ENCODE data around the gene ATXN7L2. TPM values are rescaled to one million over a fixed set of nuclear protein-coding genes. Genes with fewer than 3 reads are reported as not detected.

The ATXN7L2 gene
- total RNA-seq, 1 donor, result 2.9 TPM

DNA sequence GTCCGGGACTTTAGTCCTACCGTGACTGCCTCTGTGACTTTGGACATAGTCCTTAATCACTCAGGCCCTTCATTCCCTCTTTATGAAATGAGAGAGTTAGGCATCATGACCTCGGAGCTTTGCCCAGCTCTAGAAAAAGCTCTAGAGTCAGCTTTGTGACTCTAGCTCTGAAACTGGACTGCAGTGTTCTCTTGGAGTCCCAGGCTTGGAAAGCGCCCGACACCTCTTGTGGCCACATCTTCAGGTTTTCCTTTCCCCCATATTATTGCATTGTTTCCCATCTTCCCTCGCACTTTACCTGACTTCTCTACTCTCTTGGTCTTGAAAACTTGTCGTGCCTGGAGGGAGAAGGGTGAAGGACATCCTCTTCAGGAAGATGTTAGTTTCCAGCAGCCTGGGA lies 38.3 kb downstream of the ATXN7L2 start:
- no peak overlapping the region for H3K4me3 ChIP-seq (ENCODE audit: low read depth, low read length)
- TF ChIP-seq, protein P1, sequence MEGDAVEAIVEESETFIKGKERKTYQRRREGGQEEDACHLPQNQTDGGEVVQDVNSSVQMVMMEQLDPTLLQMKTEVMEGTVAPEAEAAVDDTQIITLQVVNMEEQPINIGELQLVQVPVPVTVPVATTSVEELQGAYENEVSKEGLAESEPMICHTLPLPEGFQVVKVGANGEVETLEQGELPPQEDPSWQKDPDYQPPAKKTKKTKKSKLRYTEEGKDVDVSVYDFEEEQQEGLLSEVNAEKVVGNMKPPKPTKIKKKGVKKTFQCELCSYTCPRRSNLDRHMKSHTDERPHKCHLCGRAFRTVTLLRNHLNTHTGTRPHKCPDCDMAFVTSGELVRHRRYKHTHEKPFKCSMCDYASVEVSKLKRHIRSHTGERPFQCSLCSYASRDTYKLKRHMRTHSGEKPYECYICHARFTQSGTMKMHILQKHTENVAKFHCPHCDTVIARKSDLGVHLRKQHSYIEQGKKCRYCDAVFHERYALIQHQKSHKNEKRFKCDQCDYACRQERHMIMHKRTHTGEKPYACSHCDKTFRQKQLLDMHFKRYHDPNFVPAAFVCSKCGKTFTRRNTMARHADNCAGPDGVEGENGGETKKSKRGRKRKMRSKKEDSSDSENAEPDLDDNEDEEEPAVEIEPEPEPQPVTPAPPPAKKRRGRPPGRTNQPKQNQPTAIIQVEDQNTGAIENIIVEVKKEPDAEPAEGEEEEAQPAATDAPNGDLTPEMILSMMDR (IDR thresholded peaks at IDR 0.05; ENCODE audit: insufficient read depth, low read length), result no peak
- no peak for DNase-seq (ENCODE audit: low read depth)

DNA sequence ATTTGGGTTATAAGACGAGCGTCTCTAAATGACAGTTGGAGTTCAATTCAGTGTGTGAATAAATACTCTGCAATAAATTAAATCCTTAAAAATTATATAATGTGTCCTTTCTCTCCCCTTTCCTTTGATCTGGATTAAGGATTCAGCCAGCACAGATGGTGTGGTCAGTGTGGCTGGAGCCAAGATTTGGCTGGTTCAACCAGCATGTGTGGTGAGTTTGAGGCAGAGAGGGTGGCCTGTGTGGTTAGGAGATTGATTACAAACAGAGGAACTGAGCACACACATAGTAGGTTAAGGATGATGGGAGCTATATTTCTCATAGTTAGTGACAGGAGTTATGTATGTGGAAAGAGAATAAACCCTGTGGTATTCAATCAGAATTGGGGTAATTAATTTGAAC lies 40.0 kb downstream of the ATXN7L2 start:
- H3K4me3 ChIP-seq (ENCODE audit: low read depth, low read length), result no peak overlapping the region
- no peak for DNase-seq (ENCODE audit: low read depth)
- TF ChIP-seq, protein P1 (IDR thresholded peaks at IDR 0.05; ENCODE audit: insufficient read depth, low read length), result no peak

DNA sequence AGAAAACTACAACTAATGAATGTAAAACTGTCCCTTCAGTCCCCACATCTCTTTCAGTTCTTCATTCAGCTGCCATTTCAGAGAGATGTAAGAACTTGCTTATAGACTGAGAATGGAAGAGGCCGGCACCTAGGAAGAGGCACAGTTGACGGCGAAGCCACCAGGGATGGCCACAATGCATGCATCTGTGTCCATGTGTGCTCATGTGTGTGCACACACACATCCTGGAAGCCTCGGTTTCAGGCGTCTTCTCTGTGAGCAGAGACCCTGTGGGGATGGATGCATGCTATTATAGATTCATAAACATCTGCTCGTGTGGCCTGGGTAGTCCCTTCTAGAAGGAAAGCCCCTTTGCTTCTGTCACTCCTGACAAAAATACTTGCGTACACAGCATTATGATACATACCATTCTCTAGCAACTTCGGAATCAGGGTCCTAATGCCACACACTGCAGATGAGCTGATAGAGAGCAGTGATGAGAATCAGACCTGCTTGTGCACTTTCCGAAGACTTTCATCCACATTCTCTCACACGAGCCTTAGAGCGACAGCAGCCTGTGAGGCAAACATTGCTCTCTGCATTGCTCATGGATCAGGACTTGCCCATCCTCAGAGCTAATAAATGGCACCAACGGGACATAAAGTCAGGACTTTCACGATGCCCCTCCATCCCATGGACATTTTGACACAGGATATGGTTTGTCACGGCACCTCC lies 43.5 kb downstream of the ATXN7L2 start:
- H3K4me3 ChIP-seq (ENCODE audit: low read depth, low read length), result no peak overlapping the region
- DNase-seq (ENCODE audit: low read depth), result no peak
- TF ChIP-seq, protein P1 (IDR thresholded peaks at IDR 0.05; ENCODE audit: insufficient read depth, low read length), result no peak

DNA sequence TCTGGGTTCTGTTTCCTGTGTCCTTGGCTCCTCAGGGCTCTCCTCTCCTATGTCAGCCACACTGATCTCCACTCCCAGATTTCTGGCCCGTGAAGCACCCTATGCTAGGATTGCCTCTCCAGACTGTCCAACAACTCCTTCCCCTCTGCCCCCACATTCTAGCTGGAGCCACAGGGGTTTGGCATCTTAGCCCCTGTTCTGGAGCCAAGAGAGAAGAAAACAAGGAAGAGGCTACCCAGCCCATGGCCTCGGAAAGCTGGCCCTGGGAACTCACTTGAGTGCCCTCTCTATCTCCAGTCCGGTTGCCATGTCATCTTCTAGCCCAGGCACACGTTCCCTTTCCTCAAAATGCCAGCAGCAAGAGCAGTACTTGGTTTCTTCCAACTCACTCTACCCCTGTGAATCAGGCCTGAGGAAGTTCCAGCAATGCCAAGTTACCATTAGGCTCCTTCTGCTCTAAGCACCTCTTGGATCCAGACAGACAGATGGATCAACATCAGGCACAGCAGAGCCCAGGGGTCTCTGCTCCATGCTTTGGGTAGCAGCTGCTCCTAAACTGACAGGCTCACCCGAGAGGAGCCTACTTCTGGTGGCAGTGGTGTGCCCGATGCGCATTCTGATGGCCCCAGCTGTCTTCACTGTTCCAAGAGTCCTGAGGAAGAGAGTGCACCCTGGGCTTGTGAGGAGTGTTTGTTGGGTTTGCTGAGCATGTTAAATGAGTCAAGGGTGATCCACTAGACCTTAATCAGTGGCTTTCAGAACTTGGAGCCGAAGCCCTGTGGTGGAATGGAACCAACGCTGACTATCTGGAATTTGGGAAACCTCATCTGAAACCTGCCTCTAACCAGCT lies 44.4 kb downstream of the ATXN7L2 start:
- no peak overlapping the region for H3K4me3 ChIP-seq (ENCODE audit: low read depth, low read length)
- TF ChIP-seq, protein P1 (IDR thresholded peaks at IDR 0.05; ENCODE audit: insufficient read depth, low read length), result no peak
- DNase-seq (ENCODE audit: low read depth), result no peak

DNA sequence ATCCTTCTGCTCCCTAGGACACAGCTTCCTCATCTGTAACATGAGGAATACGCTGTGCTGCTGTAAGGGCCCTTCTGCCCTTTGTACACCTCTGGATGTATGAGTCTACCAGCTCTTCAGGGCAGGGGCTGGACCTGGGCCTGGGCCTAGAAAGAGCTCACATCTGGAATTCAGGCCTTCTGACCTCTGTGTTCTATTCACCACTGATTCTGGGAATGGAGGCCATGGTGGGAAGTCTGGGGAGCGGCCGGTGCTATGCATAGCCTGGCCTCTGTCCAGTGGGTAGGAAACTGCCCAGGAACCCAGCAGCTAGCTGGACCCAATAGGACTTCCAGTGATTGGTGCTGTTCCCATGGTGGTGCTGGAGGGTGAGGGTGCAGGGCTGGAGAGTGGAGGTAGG lies 45.0 kb downstream of the ATXN7L2 start:
- no peak overlapping the region for H3K4me3 ChIP-seq (ENCODE audit: low read depth, low read length)
- TF ChIP-seq, protein P1 (IDR thresholded peaks at IDR 0.05; ENCODE audit: insufficient read depth, low read length), result no peak
- no peak for DNase-seq (ENCODE audit: low read depth)

DNA sequence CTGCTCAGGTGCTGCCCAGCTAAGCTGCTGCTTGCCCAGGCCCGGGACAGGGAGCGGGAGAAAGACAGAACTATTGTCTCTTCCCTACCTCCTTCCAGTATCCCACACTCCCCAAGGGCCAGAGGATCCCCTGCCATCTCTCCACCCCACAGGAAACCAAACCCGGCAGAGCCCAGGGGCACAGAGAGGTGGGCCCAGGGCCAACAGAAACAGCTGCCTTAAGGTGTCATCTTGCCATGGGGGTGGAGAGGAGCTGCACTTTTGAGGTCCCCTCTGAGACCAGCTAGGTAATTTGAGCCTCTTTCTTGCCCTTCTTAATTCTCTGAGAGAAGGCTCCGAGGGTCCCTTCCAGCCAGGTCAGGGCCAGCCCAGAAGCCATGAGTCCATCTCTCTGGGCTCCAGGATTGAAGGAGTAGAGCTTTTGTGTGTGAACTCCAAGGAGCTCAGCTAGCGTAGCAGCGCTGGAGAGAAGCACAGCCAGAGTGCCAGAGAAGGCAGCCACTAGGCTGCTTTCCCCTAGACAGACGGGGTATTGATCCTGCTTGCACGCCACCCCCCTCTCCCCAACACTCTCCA lies 46.3 kb downstream of the ATXN7L2 start:
- TF ChIP-seq, protein P1 (IDR thresholded peaks at IDR 0.05; ENCODE audit: insufficient read depth, low read length), result no peak
- DNase-seq (ENCODE audit: low read depth), result no peak
- H3K4me3 ChIP-seq (ENCODE audit: low read depth, low read length), result no peak overlapping the region
